Measurements from ENCODE around the gene CR1L. TPM values are rescaled to one million over a fixed set of nuclear protein-coding genes. Genes with fewer than 3 reads are reported as not detected.

Gene CR1L
- total RNA-seq, 1 experiment from 2014 or later: 13.7 TPM

DNA sequence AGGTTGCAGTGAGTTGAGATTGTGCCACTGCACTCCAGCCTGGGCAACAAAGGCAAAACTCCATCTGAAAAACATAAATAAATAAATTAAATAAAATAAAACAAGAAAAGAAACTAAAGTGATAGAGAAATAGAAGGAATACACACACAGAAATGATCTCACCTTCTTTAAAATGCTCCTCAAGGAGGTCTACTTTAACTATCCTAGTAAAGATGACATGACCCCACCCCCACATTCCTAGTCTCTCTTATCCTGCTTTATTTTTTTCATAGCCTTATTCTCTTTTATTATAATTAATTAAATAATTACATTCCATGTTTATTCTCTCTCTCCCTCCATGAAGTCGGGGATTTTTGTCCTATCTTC, 18.0 kb upstream of the CR1L start:
- Mint-ChIP-seq H3K27ac (no peak overlapping the region), H3K4me3 (no peak overlapping the region), H3K36me3 (peaks cover 18% of the 10 kb centered on the region), H3K27me3 (ENCODE audit: low read depth) (no peaks in the 10 kb centered on the region), H3K9me3 (peaks cover 18% of the 10 kb centered on the region), H3K4me1 (peaks cover 36% of the 10 kb centered on the region)
- TF ChIP-seq, protein P1, sequence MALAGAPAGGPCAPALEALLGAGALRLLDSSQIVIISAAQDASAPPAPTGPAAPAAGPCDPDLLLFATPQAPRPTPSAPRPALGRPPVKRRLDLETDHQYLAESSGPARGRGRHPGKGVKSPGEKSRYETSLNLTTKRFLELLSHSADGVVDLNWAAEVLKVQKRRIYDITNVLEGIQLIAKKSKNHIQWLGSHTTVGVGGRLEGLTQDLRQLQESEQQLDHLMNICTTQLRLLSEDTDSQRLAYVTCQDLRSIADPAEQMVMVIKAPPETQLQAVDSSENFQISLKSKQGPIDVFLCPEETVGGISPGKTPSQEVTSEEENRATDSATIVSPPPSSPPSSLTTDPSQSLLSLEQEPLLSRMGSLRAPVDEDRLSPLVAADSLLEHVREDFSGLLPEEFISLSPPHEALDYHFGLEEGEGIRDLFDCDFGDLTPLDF (CRISPR knock-in tag; IDR thresholded peaks at IDR 0.05): no peak
- TF ChIP-seq, protein P2, sequence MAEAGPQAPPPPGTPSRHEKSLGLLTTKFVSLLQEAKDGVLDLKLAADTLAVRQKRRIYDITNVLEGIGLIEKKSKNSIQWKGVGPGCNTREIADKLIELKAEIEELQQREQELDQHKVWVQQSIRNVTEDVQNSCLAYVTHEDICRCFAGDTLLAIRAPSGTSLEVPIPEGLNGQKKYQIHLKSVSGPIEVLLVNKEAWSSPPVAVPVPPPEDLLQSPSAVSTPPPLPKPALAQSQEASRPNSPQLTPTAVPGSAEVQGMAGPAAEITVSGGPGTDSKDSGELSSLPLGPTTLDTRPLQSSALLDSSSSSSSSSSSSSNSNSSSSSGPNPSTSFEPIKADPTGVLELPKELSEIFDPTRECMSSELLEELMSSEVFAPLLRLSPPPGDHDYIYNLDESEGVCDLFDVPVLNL (CRISPR knock-in tag; IDR thresholded peaks at IDR 0.05; ENCODE audit: borderline replicate concordance, low read depth): no peak
- no peak for TF ChIP-seq GRHL2 (CRISPR knock-in tag; IDR thresholded peaks at IDR 0.05; ENCODE audit: insufficient replicate concordance, severe bottlenecking)
- DNase-seq (ENCODE audit: low spot score): no peak
- CTCF ChIA-PET: no interaction called here
- POLR2A ChIA-PET: no interaction called here
- ATAC-seq: no peak

DNA sequence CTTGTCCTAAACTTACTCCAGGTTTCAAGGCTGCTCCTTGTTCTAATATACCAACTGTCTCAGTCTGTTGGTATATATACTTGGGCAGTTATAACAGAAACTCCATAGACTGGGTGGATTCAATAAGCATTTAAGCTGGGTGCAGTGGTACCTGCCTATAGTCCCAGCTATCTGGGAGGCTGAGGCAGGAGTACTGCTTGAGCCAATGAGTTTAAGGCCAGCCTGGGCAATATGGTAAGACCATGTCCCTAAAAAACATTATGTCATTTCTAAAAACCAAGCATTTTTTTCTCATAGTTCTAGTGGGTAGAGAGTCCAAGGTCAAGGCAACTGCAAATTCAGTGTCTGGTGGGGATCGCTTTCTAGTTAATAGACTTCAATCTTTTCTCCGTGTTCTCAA, 17.4 kb upstream of the CR1L start:
- Mint-ChIP-seq H3K27ac (no peak overlapping the region), H3K4me3 (no peak overlapping the region), H3K4me1 (peaks cover 41% of the 10 kb centered on the region), H3K36me3 (peaks cover 18% of the 10 kb centered on the region), H3K27me3 (ENCODE audit: low read depth) (no peaks in the 10 kb centered on the region), H3K9me3 (peaks cover 18% of the 10 kb centered on the region)
- TF ChIP-seq ZNF671 (CRISPR knock-in tag; IDR thresholded peaks at IDR 0.05) (no peak), ZNF416 (CRISPR knock-in tag; IDR thresholded peaks at IDR 0.05) (no peak), NR2C2 (CRISPR knock-in tag; IDR thresholded peaks at IDR 0.05) (no peak), TP53 (CRISPR knock-in tag; IDR thresholded peaks at IDR 0.05) (no peak), ZNF121 (CRISPR knock-in tag; IDR thresholded peaks at IDR 0.05) (no peak), ZBTB21 (CRISPR knock-in tag; IDR thresholded peaks at IDR 0.05; ENCODE audit: borderline replicate concordance) (no peak), MXD4 (CRISPR knock-in tag; IDR thresholded peaks at IDR 0.05; ENCODE audit: borderline replicate concordance) (no peak), ZNF396 (CRISPR knock-in tag; IDR thresholded peaks at IDR 0.05; ENCODE audit: borderline replicate concordance) (no peak), MYBL2 (CRISPR knock-in tag; IDR thresholded peaks at IDR 0.05) (no peak), ZNF317 (CRISPR knock-in tag; IDR thresholded peaks at IDR 0.05; ENCODE audit: borderline replicate concordance, low read depth) (no peak), FOXK1 (CRISPR knock-in tag; IDR thresholded peaks at IDR 0.05) (no peak), ZNF423 (CRISPR knock-in tag; IDR thresholded peaks at IDR 0.05) (no peak)
- TF ChIP-seq, protein P3, sequence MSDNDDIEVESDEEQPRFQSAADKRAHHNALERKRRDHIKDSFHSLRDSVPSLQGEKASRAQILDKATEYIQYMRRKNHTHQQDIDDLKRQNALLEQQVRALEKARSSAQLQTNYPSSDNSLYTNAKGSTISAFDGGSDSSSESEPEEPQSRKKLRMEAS (CRISPR knock-in tag; IDR thresholded peaks at IDR 0.05): no peak
- TF ChIP-seq, protein P4, sequence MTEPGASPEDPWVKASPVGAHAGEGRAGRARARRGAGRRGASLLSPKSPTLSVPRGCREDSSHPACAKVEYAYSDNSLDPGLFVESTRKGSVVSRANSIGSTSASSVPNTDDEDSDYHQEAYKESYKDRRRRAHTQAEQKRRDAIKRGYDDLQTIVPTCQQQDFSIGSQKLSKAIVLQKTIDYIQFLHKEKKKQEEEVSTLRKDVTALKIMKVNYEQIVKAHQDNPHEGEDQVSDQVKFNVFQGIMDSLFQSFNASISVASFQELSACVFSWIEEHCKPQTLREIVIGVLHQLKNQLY (CRISPR knock-in tag; IDR thresholded peaks at IDR 0.05): no peak
- TF ChIP-seq, protein P5, sequence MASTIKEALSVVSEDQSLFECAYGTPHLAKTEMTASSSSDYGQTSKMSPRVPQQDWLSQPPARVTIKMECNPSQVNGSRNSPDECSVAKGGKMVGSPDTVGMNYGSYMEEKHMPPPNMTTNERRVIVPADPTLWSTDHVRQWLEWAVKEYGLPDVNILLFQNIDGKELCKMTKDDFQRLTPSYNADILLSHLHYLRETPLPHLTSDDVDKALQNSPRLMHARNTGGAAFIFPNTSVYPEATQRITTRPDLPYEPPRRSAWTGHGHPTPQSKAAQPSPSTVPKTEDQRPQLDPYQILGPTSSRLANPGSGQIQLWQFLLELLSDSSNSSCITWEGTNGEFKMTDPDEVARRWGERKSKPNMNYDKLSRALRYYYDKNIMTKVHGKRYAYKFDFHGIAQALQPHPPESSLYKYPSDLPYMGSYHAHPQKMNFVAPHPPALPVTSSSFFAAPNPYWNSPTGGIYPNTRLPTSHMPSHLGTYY (CRISPR knock-in tag; IDR thresholded peaks at IDR 0.05): no peak
- TF ChIP-seq, protein P6, sequence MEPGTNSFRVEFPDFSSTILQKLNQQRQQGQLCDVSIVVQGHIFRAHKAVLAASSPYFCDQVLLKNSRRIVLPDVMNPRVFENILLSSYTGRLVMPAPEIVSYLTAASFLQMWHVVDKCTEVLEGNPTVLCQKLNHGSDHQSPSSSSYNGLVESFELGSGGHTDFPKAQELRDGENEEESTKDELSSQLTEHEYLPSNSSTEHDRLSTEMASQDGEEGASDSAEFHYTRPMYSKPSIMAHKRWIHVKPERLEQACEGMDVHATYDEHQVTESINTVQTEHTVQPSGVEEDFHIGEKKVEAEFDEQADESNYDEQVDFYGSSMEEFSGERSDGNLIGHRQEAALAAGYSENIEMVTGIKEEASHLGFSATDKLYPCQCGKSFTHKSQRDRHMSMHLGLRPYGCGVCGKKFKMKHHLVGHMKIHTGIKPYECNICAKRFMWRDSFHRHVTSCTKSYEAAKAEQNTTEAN (CRISPR knock-in tag; IDR thresholded peaks at IDR 0.05): no peak
- TF ChIP-seq, protein P7, sequence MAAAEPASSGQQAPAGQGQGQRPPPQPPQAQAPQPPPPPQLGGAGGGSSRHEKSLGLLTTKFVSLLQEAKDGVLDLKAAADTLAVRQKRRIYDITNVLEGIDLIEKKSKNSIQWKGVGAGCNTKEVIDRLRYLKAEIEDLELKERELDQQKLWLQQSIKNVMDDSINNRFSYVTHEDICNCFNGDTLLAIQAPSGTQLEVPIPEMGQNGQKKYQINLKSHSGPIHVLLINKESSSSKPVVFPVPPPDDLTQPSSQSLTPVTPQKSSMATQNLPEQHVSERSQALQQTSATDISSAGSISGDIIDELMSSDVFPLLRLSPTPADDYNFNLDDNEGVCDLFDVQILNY (CRISPR knock-in tag; IDR thresholded peaks at IDR 0.05): no peak
- TF ChIP-seq, protein P8, sequence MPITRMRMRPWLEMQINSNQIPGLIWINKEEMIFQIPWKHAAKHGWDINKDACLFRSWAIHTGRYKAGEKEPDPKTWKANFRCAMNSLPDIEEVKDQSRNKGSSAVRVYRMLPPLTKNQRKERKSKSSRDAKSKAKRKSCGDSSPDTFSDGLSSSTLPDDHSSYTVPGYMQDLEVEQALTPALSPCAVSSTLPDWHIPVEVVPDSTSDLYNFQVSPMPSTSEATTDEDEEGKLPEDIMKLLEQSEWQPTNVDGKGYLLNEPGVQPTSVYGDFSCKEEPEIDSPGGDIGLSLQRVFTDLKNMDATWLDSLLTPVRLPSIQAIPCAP (CRISPR knock-in tag; IDR thresholded peaks at IDR 0.05): no peak
- TF ChIP-seq, protein P9, sequence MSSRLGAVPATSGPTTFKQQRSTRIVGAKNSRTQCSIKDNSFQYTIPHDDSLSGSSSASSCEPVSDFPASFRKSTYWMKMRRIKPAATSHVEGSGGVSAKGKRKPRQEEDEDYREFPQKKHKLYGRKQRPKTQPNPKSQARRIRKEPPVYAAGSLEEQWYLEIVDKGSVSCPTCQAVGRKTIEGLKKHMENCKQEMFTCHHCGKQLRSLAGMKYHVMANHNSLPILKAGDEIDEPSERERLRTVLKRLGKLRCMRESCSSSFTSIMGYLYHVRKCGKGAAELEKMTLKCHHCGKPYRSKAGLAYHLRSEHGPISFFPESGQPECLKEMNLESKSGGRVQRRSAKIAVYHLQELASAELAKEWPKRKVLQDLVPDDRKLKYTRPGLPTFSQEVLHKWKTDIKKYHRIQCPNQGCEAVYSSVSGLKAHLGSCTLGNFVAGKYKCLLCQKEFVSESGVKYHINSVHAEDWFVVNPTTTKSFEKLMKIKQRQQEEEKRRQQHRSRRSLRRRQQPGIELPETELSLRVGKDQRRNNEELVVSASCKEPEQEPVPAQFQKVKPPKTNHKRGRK (CRISPR knock-in tag; IDR thresholded peaks at IDR 0.05; ENCODE audit: borderline replicate concordance): no peak
- TF ChIP-seq, protein P10, sequence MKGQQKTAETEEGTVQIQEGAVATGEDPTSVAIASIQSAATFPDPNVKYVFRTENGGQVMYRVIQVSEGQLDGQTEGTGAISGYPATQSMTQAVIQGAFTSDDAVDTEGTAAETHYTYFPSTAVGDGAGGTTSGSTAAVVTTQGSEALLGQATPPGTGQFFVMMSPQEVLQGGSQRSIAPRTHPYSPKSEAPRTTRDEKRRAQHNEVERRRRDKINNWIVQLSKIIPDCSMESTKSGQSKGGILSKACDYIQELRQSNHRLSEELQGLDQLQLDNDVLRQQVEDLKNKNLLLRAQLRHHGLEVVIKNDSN (CRISPR knock-in tag; IDR thresholded peaks at IDR 0.05): no peak
- ATAC-seq: no peak
- no peak for DNase-seq (ENCODE audit: low spot score)
- CTCF ChIA-PET: no interaction called here
- POLR2A ChIA-PET: no interaction called here

Measured in WTC11 (cell line).